OCI-LY1 (cell line): Measurements from ENCODE around the gene PLEKHH1.

ENCODE experiments used
- H2AFZ ChIP-seq: fragments of 200-600 bp; sonication (generic), shearing (Covaris generic); 2 replicates; pipeline ENCODE4 v1.6.0; 2014; ENCODE audit warnings: antibody characterized with exemption, mild to moderate bottlenecking, low read length
- H3F3A ChIP-seq: fragments of 200-600 bp; sonication (generic), shearing (Covaris generic); 2 replicates; pipeline ENCODE4 v1.6.0; 2014; ENCODE audit warnings: mild to moderate bottlenecking, antibody characterized with exemption, low read length, moderate library complexity; ENCODE audit not compliant: insufficient read depth
- H3K27ac ChIP-seq: fragments of 200-600 bp; sonication (generic); 2 replicates; pipeline ENCODE4 v1.5.1; 2014; ENCODE audit warnings: low read length, mixed run types, mild to moderate bottlenecking, low read depth; ENCODE audit not compliant: poor library complexity, severe bottlenecking
- H3K27me3 ChIP-seq: fragments of 200-600 bp; sonication (generic); 2 replicates; pipeline ENCODE4 v1.6.0; 2014; ENCODE audit warnings: antibody characterized with exemption, mild to moderate bottlenecking, low read length, moderate library complexity; ENCODE audit not compliant: insufficient read depth
- H3K36me3 ChIP-seq: fragments of 200-600 bp; sonication (generic); 2 replicates; pipeline ENCODE4 v1.6.1; 2014; ENCODE audit warnings: mild to moderate bottlenecking, antibody characterized with exemption, low read length, moderate library complexity, mixed read lengths; ENCODE audit not compliant: insufficient read depth
- H3K4me1 ChIP-seq: fragments of 200-600 bp; sonication (generic); 2 replicates; pipeline ENCODE4 v1.5.1; 2014; ENCODE audit warnings: mild to moderate bottlenecking, low read length, moderate library complexity; ENCODE audit not compliant: insufficient read depth, severe bottlenecking
- H3K4me2 ChIP-seq: fragments of 200-600 bp; sonication (generic), shearing (Covaris generic); 2 replicates; pipeline ENCODE4 v1.6.1; 2014; ENCODE audit warnings: low read length
- H3K4me3 ChIP-seq: fragments of 200-600 bp; sonication (generic); 2 replicates; pipeline ENCODE4 v1.5.1; 2014; ENCODE audit warnings: low read length, low read depth, mild to moderate bottlenecking, mixed read lengths; ENCODE audit not compliant: poor library complexity, severe bottlenecking
- H3K79me2 ChIP-seq: fragments of 200-600 bp; shearing (Covaris generic); 2 replicates; pipeline ENCODE4 v1.6.1; 2016; ENCODE audit warnings: mixed run types, low read length, mixed read lengths; ENCODE audit not compliant: insufficient read depth
- H3K9ac ChIP-seq: fragments of 200-600 bp; sonication (generic), shearing (Covaris generic); 2 replicates; pipeline ENCODE4 v1.6.1; 2014; ENCODE audit warnings: mild to moderate bottlenecking, low read length, mixed read lengths
- H3K9me2 ChIP-seq: fragments of 200-600 bp; sonication (generic), shearing (Covaris generic); 2 replicates; pipeline ENCODE4 v1.6.1; 2014; ENCODE audit warnings: low read depth, mild to moderate bottlenecking, low read length, mixed read lengths
- H3K9me3 ChIP-seq: fragments of 200-600 bp; shearing (Covaris generic); 2 replicates; pipeline ENCODE4 v1.6.1; 2014; ENCODE audit warnings: low read length, mixed read lengths
- H4K20me1 ChIP-seq: fragments of 200-600 bp; sonication (generic), shearing (Covaris generic); 2 replicates; pipeline ENCODE4 v1.6.0; 2016; ENCODE audit warnings: mild to moderate bottlenecking, low read length; ENCODE audit not compliant: insufficient read depth
- EZH2 ChIP-seq: fragments of 200-600 bp; sonication (generic), shearing (Covaris generic); IDR thresholded peaks from 2 replicates; pipeline ENCODE4 v1.8.0; 2017; ENCODE audit warnings: borderline replicate concordance, mixed run types, mild to moderate bottlenecking, antibody characterized with exemption, low read length, moderate library complexity, mixed read lengths
- TF ChIP-seq, protein P1 (sequence below): fragments of 200-600 bp; sonication (generic), shearing (Covaris generic); IDR thresholded peaks from 2 replicates; pipeline ENCODE4 v1.5.1; 2017; ENCODE audit warnings: mild to moderate bottlenecking, antibody characterized with exemption, low read length, moderate library complexity, mixed read lengths

The PLEKHH1 gene

DNA sequence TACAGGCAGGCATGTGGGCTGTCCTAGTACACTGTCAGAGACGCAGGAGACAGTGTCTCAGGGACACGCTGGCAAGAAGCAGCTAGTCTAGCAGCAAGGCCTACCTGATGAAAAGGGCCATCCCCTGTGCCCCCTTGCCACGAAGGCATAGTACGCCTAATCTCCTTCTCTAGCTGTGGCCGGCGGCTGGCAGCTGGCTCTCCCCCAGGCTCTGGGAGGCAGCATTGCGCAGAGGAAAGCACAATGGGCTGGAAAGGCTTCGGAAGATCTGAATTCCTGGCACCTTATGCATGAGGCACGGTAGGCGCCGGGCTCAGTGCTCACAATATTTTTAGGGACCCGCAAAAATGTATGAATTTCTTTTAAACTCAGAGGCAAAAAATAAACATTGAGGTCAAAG, 16.0 kb upstream of the PLEKHH1 start:
- no peaks in the 10 kb centered on the region for H4K20me1 ChIP-seq
- peaks cover 7% of the 10 kb centered on the region; the same call in 1 of the 2 replicates for H3K27me3 ChIP-seq
- TF ChIP-seq, protein P1, sequence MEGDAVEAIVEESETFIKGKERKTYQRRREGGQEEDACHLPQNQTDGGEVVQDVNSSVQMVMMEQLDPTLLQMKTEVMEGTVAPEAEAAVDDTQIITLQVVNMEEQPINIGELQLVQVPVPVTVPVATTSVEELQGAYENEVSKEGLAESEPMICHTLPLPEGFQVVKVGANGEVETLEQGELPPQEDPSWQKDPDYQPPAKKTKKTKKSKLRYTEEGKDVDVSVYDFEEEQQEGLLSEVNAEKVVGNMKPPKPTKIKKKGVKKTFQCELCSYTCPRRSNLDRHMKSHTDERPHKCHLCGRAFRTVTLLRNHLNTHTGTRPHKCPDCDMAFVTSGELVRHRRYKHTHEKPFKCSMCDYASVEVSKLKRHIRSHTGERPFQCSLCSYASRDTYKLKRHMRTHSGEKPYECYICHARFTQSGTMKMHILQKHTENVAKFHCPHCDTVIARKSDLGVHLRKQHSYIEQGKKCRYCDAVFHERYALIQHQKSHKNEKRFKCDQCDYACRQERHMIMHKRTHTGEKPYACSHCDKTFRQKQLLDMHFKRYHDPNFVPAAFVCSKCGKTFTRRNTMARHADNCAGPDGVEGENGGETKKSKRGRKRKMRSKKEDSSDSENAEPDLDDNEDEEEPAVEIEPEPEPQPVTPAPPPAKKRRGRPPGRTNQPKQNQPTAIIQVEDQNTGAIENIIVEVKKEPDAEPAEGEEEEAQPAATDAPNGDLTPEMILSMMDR = no peak
- no peak for TF ChIP-seq EZH2

DNA sequence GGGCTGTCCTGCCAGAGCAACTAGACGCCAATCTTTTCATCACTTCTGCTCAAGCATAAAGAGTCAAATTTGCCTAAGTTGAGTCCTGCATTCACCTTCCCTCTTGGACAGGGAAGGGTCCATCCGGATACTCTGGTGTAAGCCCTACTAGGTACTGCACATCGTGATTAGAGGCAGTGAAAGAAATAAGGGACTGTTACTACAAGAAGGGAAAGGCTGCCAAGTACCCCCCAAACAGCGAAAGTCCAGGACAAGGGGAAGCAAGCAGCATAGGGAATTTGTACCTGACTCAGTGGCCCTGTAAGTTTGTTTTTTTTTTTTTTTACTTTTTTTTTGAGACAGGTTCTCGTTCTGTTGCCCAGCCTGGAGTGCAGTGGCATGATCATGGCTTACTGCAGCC, 13.7 kb upstream of the PLEKHH1 start:
- Histone ChIP-seq H3F3A (no peaks in the 10 kb centered on the region), H2AFZ (no peak overlapping the region), H3K27me3 (peaks cover 4% of the 10 kb centered on the region; the same call in 1 of the 2 replicates), H3K4me2 (no peak overlapping the region), H3K36me3 (no peaks in the 10 kb centered on the region), H3K27ac (no peak overlapping the region), H3K9ac (no peak overlapping the region), H3K4me3 (no peak overlapping the region), H3K9me3 (no peaks in the 10 kb centered on the region), H4K20me1 (no peaks in the 10 kb centered on the region), H3K4me1 (peaks cover 9% of the 10 kb centered on the region), H3K9me2 (no peaks in the 10 kb centered on the region), H3K79me2 (no peaks in the 10 kb centered on the region)
- TF ChIP-seq EZH2 = no peak
- TF ChIP-seq, protein P1 = no peak

More for the DNA sequence above, 16.0 kb upstream of the PLEKHH1 start:
- Histone ChIP-seq H3K4me1 (peaks cover 10% of the 10 kb centered on the region), H3K9ac (no peak overlapping the region), H2AFZ (no peak overlapping the region), H3K4me3 (no peak overlapping the region), H3K79me2 (no peaks in the 10 kb centered on the region), H3K9me2 (no peaks in the 10 kb centered on the region), H3K4me2 (no peak overlapping the region), H3K36me3 (no peaks in the 10 kb centered on the region), H3K9me3 (no peaks in the 10 kb centered on the region), H3F3A (no peaks in the 10 kb centered on the region), H3K27ac (no peak overlapping the region)

DNA sequence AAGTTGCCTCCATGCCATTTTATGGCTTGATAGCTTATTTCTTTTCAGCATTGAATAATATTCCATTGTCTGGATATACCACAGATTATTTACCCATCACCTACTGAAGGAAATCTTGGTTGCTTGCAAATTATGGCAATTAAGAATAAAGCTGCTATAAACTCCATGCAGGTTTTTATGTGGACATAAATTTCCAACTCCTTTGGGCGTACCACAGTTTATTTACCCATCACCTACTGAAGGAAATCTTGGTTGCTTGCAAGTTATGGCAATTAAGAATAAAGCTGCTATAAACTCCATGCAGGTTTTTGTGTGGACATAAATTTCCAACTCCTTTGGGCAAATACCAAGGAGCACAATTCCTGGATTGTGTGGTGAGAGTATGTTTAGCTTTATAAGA, 12.6 kb upstream of the PLEKHH1 start:
- Histone ChIP-seq H3K79me2 (no peaks in the 10 kb centered on the region), H3K27ac (no peak overlapping the region), H3K4me2 (no peak overlapping the region), H3F3A (no peaks in the 10 kb centered on the region), H3K36me3 (no peaks in the 10 kb centered on the region), H3K9me2 (no peaks in the 10 kb centered on the region), H3K4me1 (peaks cover 5% of the 10 kb centered on the region), H3K27me3 (peaks cover 4% of the 10 kb centered on the region; the same call in 1 of the 2 replicates), H3K9me3 (no peaks in the 10 kb centered on the region), H2AFZ (no peak overlapping the region), H4K20me1 (no peaks in the 10 kb centered on the region), H3K9ac (no peak overlapping the region), H3K4me3 (no peak overlapping the region)
- no peak for TF ChIP-seq EZH2
- TF ChIP-seq, protein P1 = no peak
